NCI-H2107 treated with DMSO at 0.1 percent for 48 hours (cell line): Measurements from ENCODE around the gene SLIT3.
A peak's percentile ranks its signal among the peaks of the same experiment; 100 is the strongest.

Source experiments
- DNase-seq: peaks from one replicate; lab custom pipeline; 2025; ENCODE audit not compliant: unreplicated experiment; lab: John Stamatoyannopoulos, UW

The SLIT3 gene

GRCh38 chr5:168844016-168844921, 456.7 kb downstream of the SLIT3 start:
- no peak for DNase-seq

GRCh38 chr5:168843277-168844015, 457.5 kb downstream of the SLIT3 start:
- no peak for DNase-seq

GRCh38 chr5:168842571-168843205, 458.3 kb downstream of the SLIT3 start:
- no peak for DNase-seq

GRCh38 chr5:168837852-168838251, 463.1 kb downstream of the SLIT3 start:
- DNase-seq = no peak

- DNase-seq = no peak
Measured at GRCh38 chr5:168836603-168837231, 464.2 kb downstream of the SLIT3 start.

GRCh38 chr5:168833936-168834335, 467.0 kb downstream of the SLIT3 start:
- no peak for DNase-seq

- no peak for DNase-seq
Measured at GRCh38 chr5:168833383-168833782, 467.6 kb downstream of the SLIT3 start.

GRCh38 chr5:168832308-168832707, 468.6 kb downstream of the SLIT3 start:
- DNase-seq = no peak

- DNase-seq = no peak
Measured at GRCh38 chr5:168831383-168831782, 469.6 kb downstream of the SLIT3 start.

- no peak for DNase-seq
Measured at GRCh38 chr5:168830833-168831232, 470.1 kb downstream of the SLIT3 start.

- no peak for DNase-seq
Measured at GRCh38 chr5:168829922-168830417, 471.0 kb downstream of the SLIT3 start.

- no peak for DNase-seq
Measured at GRCh38 chr5:168829044-168829443, 471.9 kb downstream of the SLIT3 start.

- DNase-seq = no peak
Measured at GRCh38 chr5:168827636-168828035, 473.3 kb downstream of the SLIT3 start.

GRCh38 chr5:168826246-168826725, 474.7 kb downstream of the SLIT3 start:
- DNase-seq = no peak

- DNase-seq = no peak
Measured at GRCh38 chr5:168822745-168823281, 478.1 kb downstream of the SLIT3 start.

GRCh38 chr5:168822248-168822744, 478.6 kb downstream of the SLIT3 start:
- no peak for DNase-seq

GRCh38 chr5:168820874-168821273, 480.1 kb downstream of the SLIT3 start:
- no peak for DNase-seq

GRCh38 chr5:168819004-168819621, 481.8 kb downstream of the SLIT3 start:
- peak; percentile 8 for DNase-seq

- DNase-seq = no peak
Measured at GRCh38 chr5:168818558-168818957, 482.4 kb downstream of the SLIT3 start.

- no peak for DNase-seq
Measured at GRCh38 chr5:168817591-168817990, 483.3 kb downstream of the SLIT3 start.
